KG1 (cell line): ENCODE data around the gene PDIK1L.

Experiments used
- DNase-seq: peaks from one replicate; lab custom pipeline; 2025; lab: John Stamatoyannopoulos, UW

PDIK1L gene

DNA sequence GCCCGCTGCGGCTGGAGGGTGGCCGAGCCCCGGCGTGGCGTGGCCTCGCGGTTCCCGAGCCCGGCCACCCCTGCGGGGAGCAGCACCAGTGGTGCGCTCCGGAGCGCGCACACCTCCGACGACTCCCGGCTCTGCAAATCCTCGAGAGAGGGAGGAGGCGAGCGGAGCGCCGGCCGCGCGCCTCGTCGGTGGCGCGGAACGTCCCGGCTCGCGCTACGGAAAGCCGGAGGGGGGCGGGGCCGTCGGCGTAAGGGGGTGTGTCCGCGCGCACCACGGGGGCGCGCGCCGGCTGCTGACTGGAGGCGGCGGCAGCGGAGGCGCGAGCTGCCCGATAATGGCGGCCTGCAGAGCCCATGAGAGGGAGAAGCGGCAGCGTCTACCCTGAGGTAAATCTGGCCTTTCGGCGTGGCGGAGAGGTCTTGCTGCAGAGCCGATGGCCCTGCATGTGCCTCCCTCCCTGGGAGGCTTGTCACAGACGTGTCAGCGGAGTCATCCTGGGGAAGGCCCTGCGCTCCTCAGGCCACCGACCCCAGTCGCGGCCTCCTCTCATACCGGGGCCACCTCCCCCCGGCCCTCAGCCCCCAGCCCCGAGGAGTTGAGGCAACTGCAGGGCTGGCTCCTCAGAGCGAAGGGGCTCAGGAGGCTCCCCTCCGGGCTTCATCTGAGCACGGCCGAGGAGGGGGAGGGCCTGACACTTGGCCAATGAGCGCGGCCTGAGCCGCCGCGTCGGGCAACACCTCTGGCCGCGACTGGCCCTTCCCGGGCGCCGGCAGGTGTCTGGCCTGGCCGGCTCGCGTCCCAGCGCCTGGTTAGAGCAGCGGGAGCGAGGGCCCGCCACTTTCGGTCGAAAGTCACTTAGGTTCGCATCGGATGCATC is at the start of gene PDIK1L:
Gene PDIK1L, plus strand, starts transcription at position 295 of the 877 bp plus-strand sequence. CDS start 2,485 bp downstream, outside the sequence.
- DNase-seq = peak; percentile 64

DNA sequence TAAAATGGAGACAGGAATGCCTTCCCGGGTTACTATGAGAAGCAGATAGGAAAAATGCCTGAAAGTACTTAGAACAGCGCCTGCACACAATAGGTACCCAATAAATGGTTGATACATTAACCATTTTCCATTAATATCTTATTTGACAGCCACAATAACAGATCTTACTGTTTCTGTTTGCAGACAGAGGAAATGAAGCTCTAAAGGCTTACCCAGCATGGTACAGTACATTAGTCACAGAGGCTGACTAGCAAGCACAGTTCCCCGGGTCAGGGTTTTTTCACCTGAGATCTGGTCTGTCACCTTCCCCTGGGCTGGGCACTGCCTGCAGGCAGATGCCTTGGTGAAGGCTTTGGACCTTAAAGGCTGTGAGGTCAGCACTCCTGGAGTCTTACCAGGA is 47.1 kb upstream of the PDIK1L start:
- DNase-seq = no peak

DNA sequence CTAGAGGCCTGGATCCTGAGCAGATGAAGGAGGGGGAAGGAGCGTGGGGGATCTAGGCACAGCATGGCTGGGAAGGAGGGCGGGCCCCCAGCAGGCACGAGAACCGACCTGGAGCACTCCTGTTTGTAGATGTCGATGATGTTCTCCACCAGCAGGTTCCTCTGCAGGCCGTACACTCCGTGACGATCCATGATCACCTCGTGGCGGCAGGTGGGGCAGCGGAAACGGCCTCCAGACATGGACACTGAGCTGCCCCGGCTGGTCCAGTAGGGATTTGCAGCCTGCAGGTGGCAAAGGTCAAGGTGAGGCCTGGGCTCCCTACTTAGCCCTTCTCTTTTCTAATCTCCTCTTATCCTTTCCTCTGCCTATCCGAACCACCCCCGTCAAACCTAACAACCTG is 45.5 kb upstream of the PDIK1L start:
- no peak for DNase-seq

DNA sequence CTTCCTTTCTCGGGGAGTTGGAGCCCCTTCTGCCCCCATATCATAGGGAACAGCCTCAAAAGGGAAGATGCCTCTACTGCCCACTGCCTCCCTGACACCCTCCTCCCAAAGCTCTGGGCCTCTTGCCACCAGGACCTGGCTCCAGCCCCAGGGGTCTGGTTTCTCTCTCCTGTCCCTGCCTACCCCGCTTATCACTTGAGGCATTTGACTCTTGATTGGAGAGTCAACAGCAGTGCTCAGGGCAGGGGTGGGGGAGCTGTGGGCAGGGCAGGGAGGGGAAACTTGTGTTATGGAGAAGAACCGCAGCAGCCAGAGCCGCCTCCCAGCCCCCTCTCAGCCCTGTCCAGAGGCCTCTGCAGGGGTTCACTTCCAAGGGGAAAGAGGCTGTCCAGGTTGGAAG is 44.8 kb upstream of the PDIK1L start:
- DNase-seq = no peak

DNA sequence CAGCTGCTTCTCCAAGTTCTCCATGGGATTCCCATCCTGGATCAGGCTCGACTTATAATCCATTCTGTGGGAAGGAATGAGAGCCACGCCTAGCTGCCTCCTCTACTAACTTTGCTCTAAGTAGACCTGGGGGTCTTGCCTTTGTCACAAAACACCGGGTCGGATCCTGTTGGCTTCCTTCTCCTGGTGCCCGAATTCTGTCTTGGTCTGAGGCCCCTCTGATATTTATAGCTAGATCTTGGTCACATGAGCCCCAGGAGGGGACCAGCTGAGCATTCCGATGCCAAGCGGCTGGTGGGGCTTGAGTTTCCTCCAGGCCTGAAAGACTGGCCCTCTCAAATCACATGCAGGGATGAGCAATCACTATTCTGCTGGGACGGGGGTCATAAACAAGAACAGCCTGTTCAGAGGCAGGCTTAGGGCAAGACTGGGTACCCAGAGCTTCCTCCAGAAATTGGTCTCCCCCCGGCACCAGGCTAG is 44.2 kb upstream of the PDIK1L start, which contains the start of gene TRIM63:
Gene TRIM63, minus strand, starts transcription at position 199 of the 480 bp plus-strand sequence. Its CDS starts 136 bp downstream, at position 63.
- DNase-seq = no peak

DNA sequence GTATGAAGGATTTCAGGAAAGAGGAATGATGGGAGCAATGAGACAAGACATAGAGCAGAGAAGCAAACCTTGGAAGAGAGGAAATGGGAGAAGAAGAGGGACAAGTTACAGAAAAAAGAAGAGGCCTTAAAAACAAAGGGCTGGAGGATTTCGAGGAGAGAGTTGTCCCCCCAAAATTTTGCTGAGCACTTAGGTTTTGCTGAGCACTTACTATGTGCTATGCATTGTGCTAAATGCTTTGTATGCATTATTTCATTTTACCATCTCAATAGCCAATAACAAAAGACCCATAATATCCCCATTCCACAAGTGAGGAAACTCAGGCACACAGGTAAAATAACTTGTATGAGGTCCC is 41.7 kb upstream of the PDIK1L start:
- DNase-seq = no peak

DNA sequence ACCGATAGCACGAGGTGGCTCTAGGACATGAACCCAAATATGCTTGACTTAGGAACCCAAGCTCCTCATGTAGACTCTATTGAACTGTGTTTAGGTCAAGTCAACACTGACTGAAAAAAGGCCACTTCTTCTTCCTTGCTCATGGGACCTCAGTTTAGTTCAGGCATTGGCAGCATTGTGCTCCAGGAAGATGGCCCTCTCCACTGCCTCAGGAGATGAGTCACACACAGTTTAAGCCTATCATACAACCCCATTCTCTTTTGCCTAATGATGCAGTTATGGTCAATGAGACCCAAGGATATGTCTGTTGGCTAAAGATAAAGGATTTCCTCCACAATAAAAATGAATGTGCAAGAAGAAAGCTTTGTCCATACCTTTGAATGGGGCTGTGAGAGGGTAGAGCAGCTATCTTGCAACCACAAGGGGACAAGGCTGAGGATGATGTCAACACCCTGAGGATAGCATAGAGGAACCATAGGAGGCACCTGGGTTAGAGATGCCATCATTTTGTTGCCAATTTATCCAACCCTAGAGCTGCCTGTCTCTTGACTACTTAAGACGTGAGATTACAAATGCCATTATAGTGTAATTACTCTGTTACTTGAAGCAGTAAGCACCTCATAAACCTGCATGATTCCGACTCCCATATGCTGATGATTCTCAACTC is 41.2 kb upstream of the PDIK1L start:
- no peak for DNase-seq

DNA sequence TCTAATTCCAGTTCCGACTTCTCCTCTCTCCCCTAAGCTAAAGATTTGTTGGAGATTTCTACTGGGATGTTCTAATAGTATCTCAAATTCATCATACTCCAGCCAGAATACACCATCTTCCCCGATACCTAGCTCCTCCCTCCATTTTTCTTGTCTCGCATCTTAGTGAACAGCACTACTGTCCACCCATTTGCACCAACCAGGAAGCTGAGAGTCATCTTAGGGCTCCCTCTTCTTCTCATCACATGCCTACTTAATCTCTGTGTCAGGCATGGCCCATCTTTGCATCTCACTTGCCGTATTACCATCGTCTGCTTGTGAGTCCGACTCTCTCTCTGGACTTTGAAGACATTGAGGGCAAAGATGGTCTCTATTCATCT is 40.7 kb upstream of the PDIK1L start:
- no peak for DNase-seq

DNA sequence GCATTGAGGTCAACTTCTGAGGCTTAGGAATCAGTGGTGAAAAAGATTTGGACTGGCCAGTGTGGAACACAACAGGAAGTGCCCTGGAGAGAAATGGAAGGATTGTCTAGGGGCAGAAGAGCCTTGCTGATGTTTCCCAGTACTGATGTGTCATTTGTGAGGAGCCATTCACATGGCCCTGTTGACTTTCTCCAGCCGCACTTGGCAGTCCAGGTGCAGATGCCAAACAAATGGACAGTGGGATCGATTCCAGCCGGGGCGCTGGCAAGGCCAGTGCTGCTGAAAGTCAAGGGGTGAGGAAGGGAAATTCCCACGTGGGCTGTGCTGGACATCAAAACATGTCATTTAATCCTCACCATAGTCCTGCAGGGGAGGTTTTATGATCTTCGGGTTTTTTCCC is 39.3 kb upstream of the PDIK1L start:
- no peak for DNase-seq

DNA sequence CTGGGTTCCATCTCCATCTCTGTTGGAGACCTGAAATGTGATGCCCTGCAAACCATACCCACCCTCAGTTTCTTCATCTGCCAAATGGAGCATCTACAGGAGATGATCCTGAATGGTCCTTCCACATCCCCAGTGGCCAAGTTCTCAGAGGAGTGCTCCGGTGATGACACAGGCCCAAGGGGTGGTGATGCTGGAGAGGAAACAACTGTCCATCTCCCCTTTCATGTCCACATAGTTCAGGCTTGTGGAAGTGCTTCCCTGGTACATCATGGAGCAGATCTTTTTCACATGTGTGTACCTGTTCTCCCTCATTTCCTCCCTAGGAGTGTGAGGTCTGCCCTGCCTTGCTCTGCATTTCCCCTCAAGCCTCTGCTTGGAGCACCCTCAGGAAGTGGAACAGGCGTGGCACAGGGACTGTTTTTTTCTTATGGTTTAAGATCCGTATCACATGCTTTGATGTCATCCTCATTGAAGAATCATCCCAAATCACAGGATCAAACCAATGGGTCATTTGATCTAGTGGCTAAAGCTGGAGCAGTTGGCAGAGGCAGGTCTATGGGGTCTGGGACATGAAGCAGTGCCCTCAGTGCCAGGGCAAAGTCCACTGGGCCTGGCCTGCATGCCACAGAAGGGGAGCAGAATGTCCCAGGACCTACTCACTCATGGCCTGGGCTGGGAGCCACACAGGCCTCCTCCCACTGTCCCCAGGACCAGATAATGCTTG is 36.0 kb upstream of the PDIK1L start:
- DNase-seq = no peak

DNA sequence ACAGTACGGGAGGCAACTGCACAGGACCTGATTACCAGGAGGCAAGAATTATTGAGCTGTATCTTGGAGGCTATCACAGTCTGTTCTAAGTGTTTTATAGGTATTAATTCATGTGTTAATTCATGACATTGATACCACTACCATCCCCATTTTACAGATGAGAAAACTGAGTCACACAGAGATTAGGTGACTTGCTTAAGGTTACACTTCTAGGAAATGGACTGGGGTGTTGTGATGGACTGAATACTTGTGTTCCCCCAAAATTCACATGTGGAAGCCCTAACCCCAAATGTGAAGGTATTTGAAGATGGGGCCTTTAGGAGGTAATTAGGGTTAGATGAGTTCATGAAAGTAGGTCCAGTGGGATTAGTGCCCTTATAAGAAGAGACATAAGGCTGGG is 34.1 kb upstream of the PDIK1L start:
- no peak for DNase-seq

DNA sequence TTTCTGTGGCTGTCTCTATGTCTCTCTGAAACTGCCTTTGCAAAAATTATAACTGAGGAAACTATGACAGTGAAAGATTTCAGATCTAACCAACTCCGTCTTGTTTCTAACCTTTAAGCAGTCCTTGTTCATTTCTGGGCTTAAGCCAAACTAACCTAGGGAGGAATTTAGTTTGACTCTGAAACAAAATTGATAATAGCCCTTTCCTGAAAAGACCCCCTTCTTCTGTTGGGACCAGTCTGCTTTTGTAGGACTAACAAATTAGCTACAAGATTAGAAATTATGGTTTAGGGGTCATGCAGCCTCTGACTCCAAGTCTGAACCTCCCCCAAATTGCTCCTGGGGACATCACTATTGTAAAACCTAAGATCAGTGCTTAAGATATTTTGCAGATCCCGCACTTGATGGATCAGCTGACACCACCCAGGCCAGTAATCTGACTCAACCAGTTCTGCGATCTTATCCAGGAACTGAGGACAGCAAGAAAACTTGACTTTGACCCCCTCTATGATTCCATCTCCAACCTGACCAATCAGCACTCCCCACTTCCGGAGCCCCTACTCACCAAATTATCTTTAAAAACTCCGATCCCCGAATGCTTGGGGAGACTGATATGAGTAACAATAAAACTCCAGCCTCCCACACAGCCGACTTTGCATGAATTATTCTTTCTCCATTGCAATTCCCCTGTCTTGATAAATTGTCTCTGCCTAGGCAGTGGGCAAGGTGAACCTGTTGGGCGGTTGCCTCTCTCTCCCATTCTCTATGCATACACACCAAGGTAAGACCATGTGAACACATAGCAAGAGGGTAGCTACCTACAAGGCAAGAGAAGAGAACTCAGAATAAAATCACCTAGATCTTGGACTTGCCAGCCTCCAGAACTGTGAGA is 33.1 kb upstream of the PDIK1L start:
- DNase-seq = no peak

DNA sequence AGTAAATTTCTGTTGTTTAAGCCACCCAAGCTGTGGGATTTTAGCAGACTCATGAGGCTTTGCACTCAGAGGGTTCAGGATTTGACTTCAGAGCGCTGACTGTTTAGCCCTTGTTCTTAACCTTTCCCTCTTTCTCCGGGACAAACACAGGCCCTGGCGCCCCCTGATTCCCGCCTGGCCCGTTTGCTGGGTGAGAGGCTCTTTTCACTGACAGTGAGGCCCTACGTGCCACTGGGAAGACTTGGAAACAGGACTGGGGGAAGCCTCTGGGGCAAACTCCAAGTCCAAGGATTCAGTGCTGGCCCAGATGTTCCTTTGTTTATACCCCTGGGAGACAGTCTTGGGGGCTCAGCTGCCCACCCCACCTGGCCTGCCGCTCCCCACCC is 32.5 kb upstream of the PDIK1L start:
- DNase-seq = no peak

DNA sequence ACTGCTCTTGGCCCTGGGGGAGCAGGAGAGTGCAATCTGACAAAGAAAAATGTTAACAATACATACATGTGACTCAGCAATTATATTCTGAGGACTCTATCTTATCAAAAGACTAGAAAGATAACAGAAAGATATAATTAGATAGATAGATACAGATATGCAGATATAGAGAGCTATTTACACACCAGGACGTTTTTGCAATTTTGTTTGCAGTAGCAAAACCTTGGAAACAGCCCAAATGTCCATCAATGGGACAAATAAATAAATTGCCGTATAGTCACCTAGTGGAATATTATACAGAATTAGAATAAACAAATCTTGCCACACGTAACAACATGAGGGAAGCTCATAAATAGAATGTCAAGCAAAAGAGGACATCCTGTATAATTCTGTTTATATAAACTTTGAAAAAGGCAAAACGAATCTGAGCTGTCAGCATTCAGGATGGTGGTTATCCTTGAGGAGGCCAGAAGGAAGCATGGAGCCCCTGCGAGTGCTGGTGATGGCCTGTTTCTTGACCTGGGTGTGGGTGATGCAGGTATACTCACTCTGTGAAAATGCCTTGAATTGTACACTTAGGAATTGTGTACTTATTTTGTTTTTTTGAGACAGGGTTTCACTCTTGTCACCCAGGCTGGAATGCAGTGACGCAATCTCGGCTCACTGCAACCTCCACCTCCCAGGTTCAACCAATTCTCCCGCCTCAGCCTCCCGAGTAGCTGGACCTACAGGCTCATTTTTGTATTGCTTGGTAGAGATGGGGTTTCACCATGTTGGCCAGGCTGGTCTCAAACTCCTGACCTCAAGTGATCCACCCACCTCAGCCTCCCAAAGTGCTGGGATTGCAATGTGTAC is 31.4 kb upstream of the PDIK1L start:
- DNase-seq = no peak

DNA sequence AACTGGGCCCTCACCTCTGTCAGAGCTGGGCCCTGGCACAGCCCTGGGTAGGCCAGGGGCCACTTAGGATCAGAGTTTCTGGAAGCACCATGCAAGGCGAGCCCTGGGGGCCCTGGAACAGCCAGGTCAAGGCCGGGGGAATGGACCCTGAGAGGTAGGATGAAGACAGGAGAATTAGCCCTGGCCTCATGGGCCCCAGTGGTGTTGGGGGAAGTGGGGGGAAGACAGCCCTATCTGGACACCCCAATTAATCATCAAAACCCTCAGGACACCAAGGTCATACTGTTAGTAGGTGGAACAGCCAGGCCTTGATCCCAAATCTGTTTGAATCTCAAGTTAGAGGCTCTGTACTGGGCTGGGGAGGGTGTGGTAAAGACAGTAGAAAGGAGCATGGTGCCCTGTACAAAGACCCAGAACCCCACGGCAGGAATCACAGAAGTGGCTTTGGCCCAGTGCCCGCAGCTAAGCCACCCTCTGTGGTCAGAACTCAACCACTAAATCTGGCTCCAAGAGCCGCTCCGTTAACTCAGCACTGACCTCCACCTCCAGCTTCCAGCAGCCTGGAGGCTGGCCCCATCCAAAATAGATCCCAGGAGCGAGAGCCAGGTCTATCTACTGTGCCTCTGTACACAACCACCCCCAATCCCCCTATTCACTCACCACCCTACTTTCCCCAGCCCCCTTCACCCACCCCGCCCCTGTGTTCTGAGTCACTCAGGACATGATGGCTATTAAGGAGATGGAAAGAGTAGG is 30.2 kb upstream of the PDIK1L start:
- DNase-seq = no peak

DNA sequence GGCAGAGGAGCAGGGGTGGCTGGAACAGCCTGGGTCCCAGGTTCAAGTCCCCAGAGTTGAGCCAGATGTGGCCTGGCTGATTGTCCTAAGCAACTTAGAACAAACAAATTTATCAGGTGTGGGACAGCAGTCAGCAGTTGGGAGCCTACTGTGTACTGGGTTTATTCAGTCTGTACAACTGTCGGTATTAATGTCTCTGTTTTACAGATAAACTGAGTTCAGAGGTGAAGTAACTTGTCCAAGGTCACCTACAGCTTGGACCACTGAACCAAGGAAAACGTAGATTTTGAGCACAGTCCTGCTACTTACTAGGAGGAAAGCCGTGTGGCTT is 29.6 kb upstream of the PDIK1L start:
- no peak for DNase-seq

DNA sequence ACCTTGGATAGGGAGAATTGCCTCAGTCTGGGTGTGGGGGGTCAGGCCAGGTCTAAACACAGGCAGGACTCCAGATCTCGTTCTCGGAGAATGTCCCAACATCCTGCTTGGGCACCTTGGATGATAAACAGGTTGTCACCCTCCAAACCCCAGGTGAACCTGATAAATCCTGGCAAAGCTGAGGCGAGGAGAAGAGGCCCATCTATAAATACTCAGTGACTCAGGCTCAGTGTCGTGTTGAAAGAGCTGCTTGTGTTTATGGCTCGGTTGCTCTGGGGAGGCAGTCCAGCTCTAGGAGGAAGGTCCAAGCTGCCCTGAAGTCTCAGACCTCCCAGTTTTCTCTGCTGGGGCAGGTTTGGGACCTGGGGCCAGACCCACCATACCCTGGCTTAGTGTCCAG is 28.4 kb upstream of the PDIK1L start:
- no peak for DNase-seq

DNA sequence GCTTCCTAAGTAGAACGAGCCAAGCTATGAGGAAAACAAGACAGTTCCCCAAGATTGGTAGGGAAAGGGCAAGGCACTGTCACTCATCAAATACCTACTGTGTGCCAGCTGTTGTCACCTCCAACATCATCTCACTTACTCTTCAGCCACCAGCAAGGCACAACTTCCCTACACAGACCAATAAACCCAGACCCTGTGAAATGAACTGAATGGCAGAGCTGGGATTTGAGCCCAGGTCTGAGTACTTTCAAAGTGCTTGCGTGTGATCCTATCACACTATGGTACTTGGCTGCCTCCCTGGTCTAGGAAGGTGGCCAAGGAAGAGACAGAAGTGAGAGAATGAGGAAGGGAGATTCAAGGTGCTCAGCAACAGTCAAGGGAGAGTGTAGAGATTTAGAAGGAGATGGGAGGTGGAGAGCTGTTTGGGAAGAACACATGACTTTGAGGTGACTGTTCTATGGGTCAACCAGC is 27.5 kb upstream of the PDIK1L start:
- DNase-seq = no peak

DNA sequence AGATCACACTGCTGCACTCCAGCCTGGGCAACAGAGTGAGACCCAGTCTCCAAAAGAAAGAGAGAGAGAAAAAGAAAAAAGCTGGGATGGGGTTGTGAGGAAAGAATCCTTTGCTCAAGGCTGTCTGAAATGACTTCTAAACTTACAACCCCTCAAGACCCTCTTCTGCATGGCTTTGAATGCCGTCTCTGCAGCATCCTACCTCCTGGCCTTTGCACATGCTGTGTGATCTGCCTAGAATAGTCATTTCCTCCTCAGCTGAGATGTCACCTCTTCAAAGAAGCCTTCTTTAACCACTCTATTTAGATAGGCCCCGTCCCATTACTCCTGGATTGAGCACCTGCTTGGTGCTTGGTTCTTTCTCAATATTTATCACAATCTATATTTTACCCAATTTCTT is 26.8 kb upstream of the PDIK1L start:
- DNase-seq = no peak

DNA sequence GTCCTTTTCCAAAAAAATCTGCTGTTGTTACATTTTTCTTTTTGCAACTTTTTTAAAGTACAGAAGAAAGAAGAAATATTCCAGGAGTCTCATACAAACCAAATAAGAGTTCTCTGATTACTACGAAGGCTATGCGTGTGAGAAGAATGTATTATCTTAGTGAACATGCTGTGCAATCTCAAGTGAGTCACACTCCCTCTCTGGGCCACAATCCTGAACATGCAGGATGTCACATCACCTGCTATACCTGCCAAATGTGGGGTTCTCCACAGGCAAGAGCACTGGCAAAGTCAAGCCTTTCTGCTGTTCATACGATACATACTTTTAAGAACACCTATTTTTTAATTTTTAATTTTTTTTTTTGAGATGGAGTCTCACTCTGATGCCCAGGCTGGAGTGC is 22.5 kb upstream of the PDIK1L start:
- no peak for DNase-seq
